Vagina (tissue), 2 donors: ENCODE data around the gene RBBP8.

Experiments used
- POLR2A ChIP-seq, 2 donors: fragments of 450-650 bp; IDR thresholded peaks; one replicate each; pipeline ENCODE4 v1.6.1; 2017; ENCODE audit warnings: antibody characterized with exemption in 2 of 2, mild to moderate bottlenecking in 2 of 2, moderate library complexity in 2 of 2
- TF ChIP-seq, protein P1 (sequence below), 3 experiments: fragments of 450-650 bp in 2 of 3; fragments of 200-600 bp in 1 of 3; sonication (generic) in 1 of 3; IDR thresholded peaks; one replicate each; pipeline ENCODE4 v1.5.1; 2017 to 2019; ENCODE audit warnings: antibody characterized with exemption in 3 of 3, mild to moderate bottlenecking in 2 of 3, moderate library complexity in 2 of 3

DNA sequence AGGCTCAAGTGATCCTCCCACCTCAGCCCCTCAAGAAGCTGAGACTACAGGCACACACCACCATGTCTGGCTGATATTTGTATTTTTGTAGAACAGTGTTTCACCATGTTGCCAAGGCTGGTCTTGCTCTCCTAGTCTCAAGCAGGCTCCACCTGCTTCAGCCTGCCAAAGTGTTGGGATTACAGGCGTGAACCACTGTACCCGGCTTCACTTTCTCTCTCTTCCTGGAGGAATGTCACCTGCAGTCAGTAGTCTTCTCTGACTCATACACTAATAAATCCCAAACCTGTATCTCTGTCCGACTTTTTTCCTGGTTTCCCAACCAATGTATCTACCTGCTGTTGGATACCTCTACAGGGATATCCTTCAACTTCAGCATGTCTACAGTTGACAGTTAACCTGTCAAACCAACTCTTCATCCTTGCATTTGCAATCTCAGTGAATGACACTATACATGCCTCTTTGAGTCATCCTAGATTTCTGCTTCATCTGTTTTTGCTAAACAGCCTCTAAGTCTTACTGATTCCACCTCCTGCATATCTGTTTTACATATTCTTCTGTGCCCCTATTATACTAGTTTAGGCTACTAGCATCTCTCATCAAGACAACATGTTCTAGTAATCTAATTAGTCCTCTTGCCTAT, 54.5 kb downstream of the RBBP8 start:
- TF ChIP-seq, protein P1, sequence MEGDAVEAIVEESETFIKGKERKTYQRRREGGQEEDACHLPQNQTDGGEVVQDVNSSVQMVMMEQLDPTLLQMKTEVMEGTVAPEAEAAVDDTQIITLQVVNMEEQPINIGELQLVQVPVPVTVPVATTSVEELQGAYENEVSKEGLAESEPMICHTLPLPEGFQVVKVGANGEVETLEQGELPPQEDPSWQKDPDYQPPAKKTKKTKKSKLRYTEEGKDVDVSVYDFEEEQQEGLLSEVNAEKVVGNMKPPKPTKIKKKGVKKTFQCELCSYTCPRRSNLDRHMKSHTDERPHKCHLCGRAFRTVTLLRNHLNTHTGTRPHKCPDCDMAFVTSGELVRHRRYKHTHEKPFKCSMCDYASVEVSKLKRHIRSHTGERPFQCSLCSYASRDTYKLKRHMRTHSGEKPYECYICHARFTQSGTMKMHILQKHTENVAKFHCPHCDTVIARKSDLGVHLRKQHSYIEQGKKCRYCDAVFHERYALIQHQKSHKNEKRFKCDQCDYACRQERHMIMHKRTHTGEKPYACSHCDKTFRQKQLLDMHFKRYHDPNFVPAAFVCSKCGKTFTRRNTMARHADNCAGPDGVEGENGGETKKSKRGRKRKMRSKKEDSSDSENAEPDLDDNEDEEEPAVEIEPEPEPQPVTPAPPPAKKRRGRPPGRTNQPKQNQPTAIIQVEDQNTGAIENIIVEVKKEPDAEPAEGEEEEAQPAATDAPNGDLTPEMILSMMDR (IDR thresholded peaks at IDR 0.05): no peak
- no peak for TF ChIP-seq POLR2A (IDR thresholded peaks at IDR 0.05)
